K562 (cell line): Measurements from ENCODE around the gene VPS26A. TPM values are rescaled to one million over a fixed set of nuclear protein-coding genes. Genes with fewer than 3 reads are reported as not detected.

Experiments
- CAMTA2 ChIP-seq: fragments of 250-450 bp; sonication (Bioruptor Pico); conservative IDR thresholded peaks from 2 replicates; pipeline ENCODE4 v1.5.1; 2022
- CHD2 ChIP-seq: IDR thresholded peaks from 2 replicates; pipeline ENCODE4 v1.6.1; 2011; ENCODE audit warnings: low read depth, low read length
- FOXP4 ChIP-seq: sonication (generic); formaldehyde crosslinking; IDR thresholded peaks from 2 replicates; pipeline ENCODE4 v1.8.0; 2022; ENCODE audit warnings: mild to moderate bottlenecking, missing genetic modification reagents, borderline replicate concordance
- HDAC1 ChIP-seq, 2 experiments: fragments of 450-650 bp; IDR thresholded peaks; 2 replicates each; pipeline ENCODE4 v1.6.1; 2016 to 2017; ENCODE audit warnings: inconsistent platforms in 1 of 2, mild to moderate bottlenecking in 1 of 2, moderate library complexity in 1 of 2
- HNRNPH1 ChIP-seq: fragments of 200-400 bp; formaldehyde crosslinking; optimal IDR thresholded peaks from 2 replicates; pipeline ENCODE3; 2017; ENCODE audit warnings: low read depth, mild to moderate bottlenecking, low read length, moderate library complexity
- KLF13 ChIP-seq: fragments of 450-650 bp; IDR thresholded peaks from 2 replicates; pipeline ENCODE4 v1.6.1; 2016; ENCODE audit warnings: missing genetic modification characterization, low read depth, mild to moderate bottlenecking, missing compliant biosample characterization, moderate library complexity, borderline replicate concordance
- MAFG ChIP-seq: fragments of 450-650 bp; conservative IDR thresholded peaks from 2 replicates; pipeline ENCODE4 v1.6.1; 2016; ENCODE audit warnings: missing genetic modification characterization, missing compliant biosample characterization
- NCOA4 ChIP-seq: fragments of 450-650 bp; IDR thresholded peaks from 2 replicates; pipeline ENCODE4 v1.6.1; 2018; ENCODE audit warnings: mild to moderate bottlenecking; ENCODE audit not compliant: partially characterized antibody
- NCOR1 ChIP-seq: fragments of 450-650 bp; IDR thresholded peaks from 2 replicates; pipeline ENCODE4 v1.6.1; 2016; ENCODE audit warnings: mild to moderate bottlenecking, moderate library complexity
- PHF8 ChIP-seq: fragments of 200-600 bp; sonication (generic); IDR thresholded peaks from 2 replicates; pipeline ENCODE4 v1.6.1; 2012; ENCODE audit warnings: mixed run types, mild to moderate bottlenecking, inconsistent platforms, low read length, moderate library complexity, borderline replicate concordance
- RAD51 ChIP-seq: fragments of 450-650 bp; IDR thresholded peaks from 2 replicates; pipeline ENCODE4 v1.7.1; 2016; ENCODE audit warnings: low read depth, mild to moderate bottlenecking, borderline replicate concordance
- RBM17 ChIP-seq: fragments of 200-400 bp; formaldehyde crosslinking; IDR thresholded peaks from 2 replicates; pipeline ENCODE4 v1.6.1; 2017; ENCODE audit warnings: low read depth, mild to moderate bottlenecking, low read length, borderline replicate concordance
- SAFB ChIP-seq: fragments of 200-400 bp; formaldehyde crosslinking; IDR thresholded peaks from 2 replicates; pipeline ENCODE4 v1.6.1; 2017; ENCODE audit warnings: low read depth, low read length, borderline replicate concordance
- ZMIZ1 ChIP-seq, 2 experiments: fragments of 150-350 bp in 1 of 2; IDR thresholded peaks; 2 replicates each; pipeline ENCODE4 v1.6.1; 2012 to 2016; ENCODE audit warnings: low read depth in 2 of 2, low read length in 2 of 2, mild to moderate bottlenecking in 1 of 2, moderate library complexity in 1 of 2
- ZNF395 ChIP-seq: fragments of 200-800 bp; sonication (Bioruptor generic); IDR thresholded peaks from 2 replicates; pipeline ENCODE4 v1.6.1; 2017; ENCODE audit warnings: missing genetic modification characterization, missing compliant biosample characterization
- ZNF764 ChIP-seq: fragments of 250-450 bp; sonication (Bioruptor Pico); IDR thresholded peaks from 2 replicates; pipeline ENCODE4 v1.4.0; 2020; ENCODE audit warnings: low read depth, mild to moderate bottlenecking, moderate library complexity
- ZSCAN29 ChIP-seq: fragments of 450-650 bp; IDR thresholded peaks from 2 replicates; pipeline ENCODE4 v1.6.1; 2017
- polyA plus RNA-seq, 8 experiments: library from polyadenylated mRNA; depleted of rRNA in 4 of 8; stranded (reverse) in 5 of 8; unstranded in 3 of 8; fragments of >200 nt; fragmentation: Nextera tagmentation in 2 of 8; fragmentation: Illumina TruSeq in 1 of 8; extraction: Ambion mirVana in 2 of 8; extraction: Trizol in 1 of 8; gene quantifications; 2 replicates each; pipeline versions ENCODE4 v1.2.1 to v1.2.3, GENCODE V29; 2011 to 2014; ENCODE audit warnings: inconsistent platforms in 1 of 8, missing spikeins in 1 of 8
- total RNA-seq, 7 experiments: library from RNA; depleted of rRNA in 6 of 7; stranded (reverse); fragments of >200 nt in 6 of 7; fragmentation: Illumina TruSeq in 2 of 7; extraction: Trizol in 2 of 7; gene quantifications; 2 replicates each; pipeline versions ENCODE4 v1.2.1 to v1.2.3, GENCODE V29; 2011 to 2021; ENCODE audit warnings: low replicate concordance in 1 of 7
- TF ChIP-seq, protein P1 (sequence below): fragments of 450-650 bp; formaldehyde crosslinking; IDR thresholded peaks from 2 replicates; pipeline ENCODE4 v1.4.0; 2020; ENCODE audit warnings: mild to moderate bottlenecking, mixed read lengths

The VPS26A gene
- total and polyA plus RNA-seq, 9 of the 15 experiments (the other 6 are each of a cell fraction or from before 2014, with no cell fraction given), result 47.1 to 137 (median 69.3) TPM

GRCh38 chr10:69088801-69089501 is 35.0 kb upstream of the VPS26A start (continued):
- TF ChIP-seq ZNF395 (CRISPR knock-in tag) (peak; percentile 60; the same call in 1 of the 2 replicates), SAFB (no peak), PHF8 (no peak), HDAC1 (IDR thresholded peaks at IDR 0.05) (peak in 1 of 2 experiments; percentile 46; a peak in 2 of 4 replicates), HNRNPH1 (no peak), ZNF764 (0 out of 2 replicates have a peak, but pooled peaks have one; percentile 13), NCOR1 (peak; percentile 52; the same call in 1 of the 2 replicates), CHD2 (no peak), ZMIZ1 (IDR thresholded peaks at IDR 0.05; ENCODE audit: low read depth in 2 of 2, low read length in 2 of 2) (no peak), KLF13 (tag) (no peak), NCOA4 (no peak), RBM17 (no peak), RAD51 (0 out of 2 replicates have a peak, but pooled peaks have one; percentile 40), MAFG (peak; percentile 89), ZSCAN29 (no peak), CAMTA2 (CRISPR knock-in tag) (no peak), FOXP4 (CRISPR knock-in tag) (no peak)
- TF ChIP-seq, protein P1, sequence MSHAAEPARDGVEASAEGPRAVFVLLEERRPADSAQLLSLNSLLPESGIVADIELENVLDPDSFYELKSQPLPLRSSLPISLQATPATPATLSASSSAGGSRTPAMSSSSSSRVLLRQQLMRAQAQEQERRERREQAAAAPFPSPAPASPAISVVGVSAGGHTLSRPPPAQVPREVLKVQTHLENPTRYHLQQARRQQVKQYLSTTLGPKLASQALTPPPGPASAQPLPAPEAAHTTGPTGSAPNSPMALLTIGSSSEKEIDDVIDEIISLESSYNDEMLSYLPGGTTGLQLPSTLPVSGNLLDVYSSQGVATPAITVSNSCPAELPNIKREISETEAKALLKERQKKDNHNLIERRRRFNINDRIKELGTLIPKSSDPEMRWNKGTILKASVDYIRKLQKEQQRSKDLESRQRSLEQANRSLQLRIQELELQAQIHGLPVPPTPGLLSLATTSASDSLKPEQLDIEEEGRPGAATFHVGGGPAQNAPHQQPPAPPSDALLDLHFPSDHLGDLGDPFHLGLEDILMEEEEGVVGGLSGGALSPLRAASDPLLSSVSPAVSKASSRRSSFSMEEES (CRISPR knock-in tag), result 0 out of 2 replicates have a peak, but pooled peaks have one; percentile 1
